DMS79 (cell line): ENCODE data around the gene ARV1.
"Not testable (repeated sequence)": the region's sequence is repeated elsewhere in the genome, so short reads cannot be mapped to it uniquely, and the experiment has no call there.

Experiments
- DNase-seq: peaks from one replicate; lab custom pipeline; 2025; lab: John Stamatoyannopoulos, UW

The ARV1 gene

DNA sequence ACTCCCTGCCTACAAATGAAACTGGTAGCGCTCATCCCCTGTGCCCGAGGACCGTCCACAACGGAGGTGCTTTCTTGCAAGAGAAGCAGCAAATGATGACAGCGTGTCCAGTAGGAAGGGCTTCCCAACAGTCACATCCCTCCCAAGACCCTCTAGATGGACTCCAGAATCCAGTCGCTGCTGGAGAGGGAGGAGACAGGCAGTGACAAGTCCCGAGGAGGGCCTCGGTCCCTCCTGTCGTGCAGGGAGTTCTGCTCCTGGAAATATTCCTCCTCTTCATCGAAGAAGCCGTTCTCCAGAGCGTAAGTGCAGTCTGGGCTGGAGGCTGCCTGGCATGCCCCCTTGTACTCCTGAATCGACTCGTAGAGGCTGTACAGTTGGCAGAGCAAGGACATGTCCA is 40.8 kb downstream of the ARV1 start:
- DNase-seq: no peak

DNA sequence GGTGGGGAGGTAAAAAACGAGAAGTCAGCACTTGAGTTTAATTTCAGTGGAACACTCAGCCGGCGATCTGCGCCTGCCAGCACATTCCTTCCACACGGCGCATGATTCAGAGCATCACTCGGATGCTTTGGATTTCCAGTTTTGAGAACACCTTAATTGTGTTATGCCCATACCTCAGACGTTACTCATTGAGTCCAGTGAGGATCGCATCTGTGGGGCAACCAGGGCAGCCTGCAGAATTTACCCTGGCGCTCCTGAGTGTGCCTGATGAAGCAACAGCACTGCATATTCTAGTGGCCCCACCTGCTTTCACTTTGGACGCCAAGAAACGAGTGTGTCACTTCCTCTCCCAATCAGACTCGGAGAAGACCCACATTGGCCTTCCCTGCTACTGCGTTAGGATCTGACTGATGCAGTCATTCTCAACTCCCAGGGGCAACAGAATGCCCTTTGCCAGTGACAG is 41.3 kb downstream of the ARV1 start:
- DNase-seq: peak; percentile 41

DNA sequence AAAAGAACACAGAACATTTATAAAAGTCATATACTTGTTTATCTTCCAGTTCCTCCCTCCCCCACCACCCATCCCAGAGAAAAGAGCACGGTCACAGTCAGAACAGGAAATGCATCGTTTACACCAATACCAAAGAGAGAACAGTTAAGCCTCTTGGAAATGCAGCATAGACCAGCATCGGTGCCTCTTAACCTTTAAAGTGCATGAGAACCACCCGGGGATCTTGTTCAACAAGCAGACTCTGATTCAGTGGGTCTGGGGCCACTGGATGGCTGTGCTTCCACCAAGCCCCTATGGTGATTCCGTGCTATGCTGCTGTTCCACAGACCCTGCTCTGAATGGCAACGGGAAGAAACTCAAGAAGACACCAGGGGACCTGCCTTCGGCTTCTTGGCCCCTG is 41.9 kb downstream of the ARV1 start:
- no peak for DNase-seq

DNA sequence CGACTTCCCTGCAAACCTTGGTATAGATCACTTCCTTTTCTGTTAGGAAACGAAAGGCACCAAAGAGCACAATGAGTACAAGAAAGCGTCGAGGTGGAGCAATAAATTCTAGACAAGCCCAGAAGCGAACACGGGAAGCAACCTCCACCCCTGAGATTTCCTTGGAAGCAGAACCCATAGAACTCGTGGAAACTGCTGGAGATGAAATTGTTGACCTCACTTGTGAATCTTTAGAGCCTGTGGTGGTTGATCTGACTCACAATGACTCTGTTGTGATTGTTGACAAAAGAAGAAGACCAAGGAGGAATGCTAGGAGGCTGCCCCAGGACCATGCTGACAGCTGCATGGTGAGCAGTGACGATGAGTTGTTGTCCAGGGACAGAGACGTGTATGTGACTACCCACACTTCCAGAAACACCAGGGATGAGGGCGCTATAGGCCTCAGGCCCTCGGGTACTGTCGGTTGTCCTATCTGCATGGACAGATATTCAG is 42.7 kb downstream of the ARV1 start:
- DNase-seq: no peak

DNA sequence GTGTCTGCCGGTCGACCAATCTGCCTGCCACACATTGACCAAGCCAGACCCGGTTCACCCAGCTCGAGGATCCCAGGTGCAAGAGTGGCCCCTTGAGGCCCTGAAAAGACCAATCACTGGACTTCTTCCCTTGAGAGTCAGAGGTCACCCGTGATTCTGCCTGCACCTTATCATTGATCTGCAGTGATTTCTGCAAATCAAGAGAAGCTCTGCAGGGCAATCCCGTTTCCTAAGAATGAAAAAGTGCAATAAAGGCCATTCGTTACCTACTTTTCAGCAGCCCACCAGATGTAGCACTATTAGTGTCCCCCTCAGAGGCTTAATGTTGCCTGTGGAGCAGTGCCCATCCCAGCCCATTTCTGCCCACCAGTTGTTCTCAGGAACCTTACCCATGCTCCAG is 43.6 kb downstream of the ARV1 start:
- DNase-seq: not testable (repeated sequence)

DNA sequence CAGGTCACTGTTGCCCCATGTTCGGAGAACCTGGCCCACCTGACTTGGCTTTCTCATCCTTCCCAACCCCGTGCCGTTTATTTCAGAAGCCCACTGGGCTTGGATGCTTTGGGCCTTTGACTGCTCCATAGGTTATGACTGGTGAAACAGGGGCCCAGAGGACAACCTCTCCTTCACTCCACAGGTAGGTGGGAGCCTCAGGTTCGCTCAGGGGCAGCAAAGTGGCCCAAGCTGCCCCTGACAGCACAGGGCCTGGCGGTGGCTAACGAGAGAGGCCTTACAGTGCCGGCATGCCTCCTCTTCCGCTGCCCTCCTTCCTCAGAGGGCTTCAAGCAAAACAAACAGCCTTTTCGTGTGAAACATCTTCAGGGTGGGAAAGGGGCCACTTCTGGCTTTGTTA is 44.3 kb downstream of the ARV1 start:
- no peak for DNase-seq

DNA sequence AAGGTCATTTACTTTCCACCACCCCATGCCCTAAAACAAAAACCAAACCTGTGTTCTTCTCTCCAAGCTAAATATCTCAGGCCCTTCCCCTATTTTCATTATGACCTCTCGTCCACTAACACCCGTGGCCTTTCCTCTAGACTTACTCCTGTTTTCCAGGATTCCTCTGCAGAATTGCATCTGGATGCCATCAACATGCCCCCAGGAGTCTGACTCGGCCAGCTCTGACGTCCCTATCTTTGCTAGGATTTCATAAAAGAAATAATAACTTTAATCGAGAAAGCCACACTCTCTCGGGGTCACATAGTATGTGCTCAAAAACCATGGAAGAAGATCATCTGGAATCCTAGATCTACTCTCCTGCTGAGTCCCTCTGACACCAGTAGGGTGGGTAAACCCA is 47.7 kb downstream of the ARV1 start:
- DNase-seq: no peak

DNA sequence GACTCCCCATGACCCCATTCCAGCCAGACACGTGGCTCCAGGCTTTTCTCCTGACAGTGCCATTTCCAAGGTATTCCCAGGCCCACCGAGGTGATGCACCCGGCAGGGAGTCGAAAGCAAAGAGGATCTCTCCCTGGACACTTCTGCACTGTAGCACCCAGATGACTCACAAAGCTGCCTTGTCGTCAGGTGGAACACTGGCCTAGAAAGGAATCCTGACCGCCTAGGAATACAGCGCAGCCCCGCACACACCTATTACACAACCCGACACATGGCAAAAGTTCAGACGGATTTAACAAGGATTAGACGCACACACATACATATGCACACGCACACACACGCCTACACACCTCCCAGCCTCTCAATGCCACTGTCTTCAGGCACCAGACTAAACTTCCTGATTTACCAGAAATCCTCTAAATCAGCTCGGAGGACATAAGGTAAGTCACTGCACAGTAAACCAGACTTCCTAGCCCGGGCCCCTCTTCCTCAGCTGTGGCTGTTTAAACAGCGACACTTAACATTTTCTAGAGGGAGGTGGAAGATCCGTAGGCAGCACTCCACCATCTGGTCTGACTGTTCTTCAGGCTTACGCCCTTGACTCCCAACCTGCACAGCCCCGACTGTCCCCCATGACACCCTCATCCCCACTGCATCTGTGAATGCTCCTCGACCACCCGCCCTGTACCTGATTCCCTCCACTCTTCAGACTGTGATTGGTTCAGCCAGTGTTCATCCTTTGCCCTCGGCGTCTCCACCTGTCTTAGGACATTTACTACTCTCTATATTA is 48.4 kb downstream of the ARV1 start:
- no peak for DNase-seq

DNA sequence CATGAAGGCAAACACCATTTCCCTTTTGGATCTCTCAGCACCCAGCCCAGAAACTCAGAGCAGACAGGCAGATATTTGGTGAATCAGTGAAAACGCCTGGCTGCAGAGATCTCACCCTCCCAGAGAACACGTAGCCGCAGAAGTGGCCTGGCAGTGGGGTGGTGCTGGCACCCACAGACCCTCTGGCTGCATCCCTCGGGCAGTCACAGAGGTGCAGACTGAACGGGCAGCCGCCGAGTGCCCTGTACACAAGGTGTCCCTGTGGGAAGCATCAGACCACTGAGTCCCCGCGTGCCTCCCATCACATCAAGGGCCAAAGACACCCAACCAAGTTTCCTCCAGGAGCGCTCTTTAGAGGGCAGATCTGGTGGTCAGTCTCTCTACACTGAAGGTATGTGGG is 49.1 kb downstream of the ARV1 start:
- no peak for DNase-seq

DNA sequence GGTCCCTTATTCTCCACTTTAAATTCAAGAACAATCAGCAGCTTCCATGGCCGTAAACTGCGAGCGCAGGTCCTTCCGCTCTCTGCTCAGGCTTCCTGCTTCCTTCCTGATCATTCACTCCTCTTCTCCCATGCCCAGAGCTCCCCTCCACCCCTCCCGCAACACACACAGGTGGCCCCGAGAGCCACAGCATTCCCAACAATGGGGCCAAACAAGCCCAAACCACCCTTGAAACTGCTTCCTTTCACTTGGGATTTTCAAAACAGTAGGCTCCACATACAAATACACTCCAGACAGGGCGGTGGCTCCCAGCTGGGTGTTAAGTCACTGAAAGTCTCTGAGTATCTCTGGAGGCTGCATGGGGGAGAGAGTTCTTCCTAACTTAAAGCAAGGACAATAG is 49.8 kb downstream of the ARV1 start:
- DNase-seq: no peak

DNA sequence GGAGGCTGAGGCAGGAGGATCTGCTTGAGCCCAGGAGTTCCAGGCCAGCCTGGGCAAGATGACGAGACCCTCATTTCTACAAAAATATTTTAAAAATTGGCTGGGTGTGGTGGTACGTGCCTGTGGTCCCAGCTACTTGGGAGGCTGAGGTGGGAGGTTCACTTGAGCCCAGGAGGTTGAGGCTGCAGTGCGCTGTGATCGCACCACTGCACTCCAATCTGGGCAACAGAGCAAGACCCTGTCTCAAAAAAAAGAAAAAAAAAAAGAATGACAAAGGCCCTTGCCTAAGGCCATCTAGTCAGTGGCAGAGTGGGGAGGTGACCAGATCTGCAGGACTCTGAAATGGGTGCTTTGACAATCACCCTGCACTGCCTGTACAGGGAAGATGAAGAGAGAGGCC is 50.4 kb downstream of the ARV1 start:
- DNase-seq: not testable (repeated sequence)

DNA sequence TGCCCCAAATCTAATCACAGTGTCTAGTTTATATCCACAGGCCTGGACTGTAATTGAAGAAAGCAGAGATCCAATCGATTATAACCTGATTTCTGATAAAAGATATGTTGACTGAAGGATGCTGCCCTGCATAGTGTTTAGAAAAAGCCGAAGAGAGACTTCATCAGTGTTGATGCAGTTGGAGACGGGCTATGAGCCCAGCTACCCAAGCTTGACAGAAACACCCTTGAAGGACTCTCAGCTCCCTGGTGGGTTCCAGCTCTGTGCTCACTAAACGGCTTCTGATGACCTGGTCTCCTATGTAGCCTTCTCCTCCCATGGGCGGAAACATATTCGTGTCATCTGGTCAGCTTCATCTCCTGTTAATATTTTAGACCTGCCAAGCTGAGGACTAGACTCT is 50.9 kb downstream of the ARV1 start:
- no peak for DNase-seq

DNA sequence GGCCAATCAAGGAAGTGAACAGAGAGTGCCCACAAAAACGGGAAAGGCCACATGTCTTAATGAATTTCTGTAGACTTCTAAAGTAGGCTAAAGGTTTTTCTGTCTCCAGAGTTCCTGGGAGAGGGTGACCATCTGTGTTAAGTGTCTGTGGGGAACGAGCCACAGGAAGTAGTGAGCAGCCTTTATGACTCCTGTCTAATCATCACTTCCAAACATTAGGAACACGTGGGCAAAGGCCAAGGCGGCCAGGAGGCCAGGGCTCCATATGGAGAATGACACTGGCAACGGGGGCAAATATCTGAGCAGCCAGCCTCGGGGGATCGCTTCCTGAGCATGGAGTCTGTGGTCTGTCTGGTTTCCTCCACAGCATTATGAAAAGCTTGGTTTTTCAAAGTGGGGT is 54.1 kb downstream of the ARV1 start:
- DNase-seq: no peak

DNA sequence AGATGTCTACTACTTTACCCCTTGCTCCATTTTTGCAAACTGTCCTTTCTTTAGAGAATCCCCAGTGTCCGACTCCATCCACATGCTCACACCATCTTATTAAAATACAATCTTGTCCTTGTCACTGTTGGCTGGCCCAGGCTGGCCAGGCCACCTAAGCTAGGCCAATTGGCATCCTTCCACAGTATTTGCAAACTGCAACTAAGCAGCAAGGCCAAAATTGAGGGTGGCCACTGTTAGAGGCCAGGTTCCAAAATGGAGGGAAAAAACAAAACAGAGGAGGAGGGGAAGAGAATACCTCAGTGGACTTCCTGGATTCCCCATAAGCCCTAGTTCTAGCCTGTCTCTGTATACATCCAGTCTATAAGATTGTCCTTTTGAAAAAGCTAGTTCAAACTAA is 56.9 kb downstream of the ARV1 start:
- no peak for DNase-seq

DNA sequence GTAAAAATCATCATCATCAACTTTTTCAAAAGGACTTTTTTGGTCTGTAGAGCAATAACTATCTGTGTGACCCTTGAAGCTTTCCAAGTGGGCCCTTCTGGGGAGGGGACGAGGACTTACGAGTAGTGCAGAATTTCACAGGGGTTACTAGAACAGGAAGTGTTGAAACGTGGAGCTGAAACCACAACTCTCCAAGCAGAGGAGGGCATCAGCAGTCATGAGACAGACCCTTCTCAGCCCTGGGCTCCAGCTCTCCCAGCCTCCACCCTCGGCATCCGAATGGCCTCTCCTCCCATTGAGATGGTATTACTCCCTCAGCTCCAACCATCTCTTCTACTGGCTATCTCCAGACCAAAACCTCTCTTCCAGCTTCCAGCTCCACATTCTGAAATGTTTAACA is 57.5 kb downstream of the ARV1 start:
- DNase-seq: no peak

DNA sequence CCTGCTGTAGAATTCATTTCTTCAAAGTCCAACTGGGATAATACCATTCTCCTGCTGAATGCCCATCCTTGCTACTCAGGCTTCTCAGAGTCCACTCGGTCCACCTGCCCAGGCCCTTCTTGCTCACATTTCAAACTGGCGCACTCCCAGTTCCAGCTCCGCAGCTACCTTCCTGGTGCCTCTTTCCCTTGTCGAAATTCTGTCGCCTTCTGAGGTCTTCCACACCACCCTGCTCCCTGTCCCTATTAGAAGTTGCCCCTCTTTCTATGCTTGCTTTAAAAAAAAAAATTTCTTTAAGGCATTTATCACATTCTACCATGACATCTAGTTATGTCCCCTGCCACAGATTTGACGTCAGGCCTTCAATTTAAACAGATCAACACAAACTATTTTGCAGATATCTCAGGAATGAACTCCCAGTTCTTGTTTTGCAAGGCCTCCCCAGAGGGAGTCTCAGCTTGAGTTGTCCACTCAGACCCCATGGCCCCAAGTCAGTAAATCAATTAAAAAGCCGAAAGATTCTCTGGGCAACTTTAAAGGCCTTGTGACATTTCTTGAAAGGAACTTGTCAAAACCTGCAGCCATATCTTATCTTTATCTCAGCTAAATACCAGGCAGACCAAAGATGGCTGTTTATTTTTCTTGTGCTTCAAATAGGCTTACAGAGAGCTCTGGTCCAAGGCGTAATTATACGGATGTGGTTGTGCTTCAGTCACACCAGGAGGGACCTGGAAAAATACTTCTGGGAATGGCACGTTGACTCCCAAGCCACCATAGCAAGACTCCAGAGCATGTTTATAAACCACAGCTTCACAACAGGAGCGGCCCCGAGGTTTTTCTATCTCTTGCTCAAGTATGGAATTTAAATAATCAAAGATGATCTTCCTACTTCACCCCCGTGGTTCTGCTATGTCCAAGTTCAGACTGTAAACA is 59.0 kb downstream of the ARV1 start:
- no peak for DNase-seq

DNA sequence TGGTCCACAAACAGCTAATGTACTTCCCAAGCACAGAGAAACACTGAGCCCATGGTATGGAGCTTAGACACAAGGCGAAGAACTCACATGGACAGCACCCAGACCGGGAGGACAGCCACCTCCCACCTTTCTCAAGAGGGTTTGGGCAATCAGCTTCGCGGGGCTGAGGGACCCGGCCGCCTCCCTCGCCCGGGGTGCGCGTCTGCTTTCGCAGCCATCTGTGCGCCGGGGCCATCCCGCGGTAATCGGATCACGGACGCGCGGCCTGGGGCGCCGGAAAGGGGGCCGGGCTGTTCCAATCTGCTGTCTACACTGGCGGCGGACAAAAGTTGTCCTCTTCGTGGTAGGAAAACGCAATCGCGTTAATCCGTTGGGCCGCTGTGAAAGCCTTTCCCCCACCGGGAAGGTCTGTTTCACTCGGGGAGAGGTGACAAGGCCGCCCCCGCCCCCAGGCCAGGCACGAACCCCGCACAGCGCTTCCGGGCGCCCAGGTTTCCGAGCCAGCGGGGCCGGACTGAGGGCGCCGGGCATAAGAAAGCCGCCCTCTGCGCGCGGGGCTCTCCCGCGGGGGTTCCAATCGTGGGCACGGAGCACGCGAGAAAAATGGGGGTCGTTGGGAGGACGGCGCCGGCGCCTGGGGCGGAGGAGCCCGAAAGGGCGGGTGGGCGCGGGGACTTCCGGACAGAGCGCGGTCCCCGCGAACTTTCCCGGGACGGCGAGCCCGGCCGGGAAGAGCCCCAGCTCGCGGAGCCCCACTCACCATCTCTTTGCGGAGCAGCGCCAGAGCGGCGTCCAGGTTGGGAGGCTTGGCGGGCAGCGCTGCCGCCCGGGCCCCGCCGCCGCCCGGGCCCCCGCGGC is 60.5 kb downstream of the ARV1 start:
- no peak for DNase-seq

DNA sequence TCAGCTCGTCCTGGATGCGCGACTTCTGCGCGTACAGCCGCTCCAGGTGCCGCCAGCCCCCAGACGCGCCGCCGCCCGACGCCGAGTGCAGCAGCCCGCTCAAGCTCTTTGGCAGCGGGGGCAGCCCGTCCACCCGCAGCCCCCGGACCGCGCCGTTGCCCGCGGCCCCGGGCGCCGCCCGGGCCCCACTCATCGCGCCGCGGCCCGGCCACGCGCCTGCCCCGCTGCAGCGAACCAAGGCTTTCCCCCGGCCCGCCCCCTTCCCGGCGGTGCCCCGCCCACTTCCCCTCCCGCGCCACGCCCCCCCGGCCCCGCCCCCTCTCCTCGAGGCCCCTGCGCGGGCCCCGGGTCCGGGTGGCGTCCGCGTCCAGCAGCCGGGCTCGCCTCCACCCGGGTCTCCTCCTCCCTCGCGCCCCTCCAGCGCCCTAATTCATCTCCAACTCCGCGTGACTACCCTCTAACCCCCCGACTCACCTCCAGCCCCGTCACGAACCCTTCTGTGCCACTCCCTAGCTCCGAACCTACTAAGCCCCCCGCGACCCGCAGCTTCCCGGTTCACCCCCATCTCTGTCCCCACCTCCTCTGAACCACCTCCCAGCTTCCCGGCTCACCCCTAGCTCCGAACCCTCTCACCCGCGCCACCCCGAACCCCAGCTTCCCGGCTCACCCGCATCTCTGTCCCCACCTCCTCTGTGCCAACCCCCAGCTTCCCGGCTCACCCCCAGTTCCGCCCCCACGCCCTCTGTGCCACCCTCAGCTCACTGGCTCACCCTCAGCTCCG is 61.3 kb downstream of the ARV1 start, which contains the start of gene FAM89A:
Gene FAM89A (minus strand): TSS at position 236 of the 781 bp plus-strand sequence. CDS start 43 bp downstream, at position 193.
- DNase-seq: no peak

DNA sequence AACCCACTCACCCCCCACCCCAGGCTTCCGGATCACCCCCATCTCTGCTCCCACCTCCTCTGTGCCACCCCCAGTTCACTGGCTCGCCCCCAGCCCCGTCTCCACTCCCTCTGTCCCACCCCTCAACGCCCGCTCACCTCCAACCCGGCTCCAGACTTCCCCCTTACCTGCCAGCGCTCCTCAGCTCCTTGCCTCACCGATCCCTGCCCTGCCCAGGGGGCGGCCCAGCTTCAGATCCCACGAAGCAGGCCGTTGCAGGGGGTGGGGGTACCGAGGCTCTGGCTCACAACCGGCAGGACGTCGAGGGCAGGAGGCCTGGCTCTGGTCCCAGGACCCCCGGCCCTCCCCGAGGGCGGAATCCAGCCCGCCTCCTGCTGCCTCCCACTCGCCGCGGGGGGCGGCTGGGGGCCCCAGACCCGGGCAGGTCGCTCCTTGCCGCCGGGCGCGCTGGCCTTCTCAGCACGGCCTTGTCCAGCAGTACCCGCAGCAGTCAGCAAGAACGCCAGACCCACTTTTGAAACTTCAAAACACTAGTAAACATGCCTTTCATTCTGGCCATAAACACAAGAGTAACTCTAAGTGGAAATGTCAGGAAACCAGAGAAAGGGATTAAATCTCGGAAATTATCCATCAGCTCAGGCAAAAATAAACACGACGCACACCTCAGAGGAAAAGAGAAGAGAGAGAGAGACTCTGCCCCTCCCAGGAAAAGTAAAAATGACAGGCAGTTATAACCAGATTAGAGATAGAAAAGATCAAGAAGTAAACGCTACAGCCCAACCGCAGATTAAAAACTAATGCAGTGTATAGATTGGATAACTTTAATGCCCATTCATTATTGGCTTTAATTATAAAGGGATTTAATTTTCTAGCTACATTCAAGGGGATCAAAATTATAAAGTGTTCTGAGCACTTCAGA is 62.2 kb downstream of the ARV1 start:
- no peak for DNase-seq

DNA sequence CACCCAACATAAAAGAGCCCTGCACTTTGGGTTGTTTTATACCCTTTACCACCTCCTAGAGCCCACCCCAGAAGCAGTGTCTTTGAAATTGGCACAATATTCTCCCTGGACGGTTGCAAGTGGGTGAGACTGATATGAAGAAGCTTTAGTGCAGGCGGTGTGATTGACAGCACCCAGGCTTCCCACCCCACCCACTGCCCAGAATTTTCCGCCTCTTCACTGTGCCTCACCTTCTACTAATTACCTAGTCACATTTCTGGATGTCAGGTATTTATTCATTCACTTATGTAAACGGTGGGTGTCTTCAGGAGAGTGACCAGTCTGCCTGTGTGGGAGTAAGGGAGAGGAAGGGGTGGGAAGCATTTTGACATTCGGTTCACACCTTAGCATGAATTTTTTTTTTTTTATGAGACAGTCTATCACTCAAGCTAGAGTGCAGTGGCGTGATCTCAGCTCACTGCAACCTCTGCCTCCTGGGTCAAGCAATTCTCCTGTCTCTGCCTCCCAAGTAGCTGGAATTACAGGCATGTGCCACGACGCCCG is 62.9 kb downstream of the ARV1 start:
- DNase-seq: no peak
